Activated CD8-positive, alpha-beta T cell treated with anti-CD3 and anti-CD28 coated beads, Interleukin-2, amount 10 ng/mL, durations not matched to agents 7 days and 5 days (primary cell): ENCODE data around the gene SLCO3A1. TPM values are rescaled to one million over a fixed set of nuclear protein-coding genes. Genes with fewer than 3 reads are reported as not detected.
"Not testable (repeated sequence)": the region's sequence is repeated elsewhere in the genome, so short reads cannot be mapped to it uniquely, and the experiment has no call there.

Experiments used
- ATAC-seq: fragments of 150-1000 bp; cut with Tn5 transposase; one replicate; pipeline ENCODE4 v1.10.0; 2021; ENCODE audit warnings: moderate library complexity
- CTCF ChIA-PET: fragments of 350-600 bp; sonication (Branson Sonifier 250); formaldehyde crosslinking; loops from one replicate; lab custom pipeline; 2021; ENCODE audit warnings: antibody characterized with exemption; lab: Charles Lee
- POLR2A ChIA-PET: fragments of 350-600 bp; sonication (Branson Sonifier 250); formaldehyde crosslinking; loops from one replicate; lab custom pipeline; 2021; ENCODE audit warnings: antibody characterized with exemption; lab: Charles Lee
- DNase-seq: peaks from one replicate; pipeline ENCODE4 v3.0.0-alpha.2; 2020
- H3K27ac Mint-ChIP-seq: one replicate; pipeline ENCODE4 v1.8.0; 2021; ENCODE audit warnings: mild to moderate bottlenecking, mixed read lengths
- H3K27me3 Mint-ChIP-seq: one replicate; pipeline ENCODE4 v1.8.0; 2021; ENCODE audit warnings: low read depth, mixed read lengths
- H3K36me3 Mint-ChIP-seq: one replicate; pipeline ENCODE4 v1.8.0; 2021; ENCODE audit warnings: low read depth, mixed read lengths
- H3K4me1 Mint-ChIP-seq: one replicate; pipeline ENCODE4 v1.8.0; 2021; ENCODE audit warnings: low read depth, mixed read lengths
- H3K4me3 Mint-ChIP-seq: one replicate; pipeline ENCODE4 v1.8.0; 2021; ENCODE audit warnings: mild to moderate bottlenecking, mixed read lengths
- H3K9me3 Mint-ChIP-seq: one replicate; pipeline ENCODE4 v1.8.0; 2022; ENCODE audit warnings: mixed read lengths; ENCODE audit not compliant: insufficient read depth
- total RNA-seq, 2 experiments: library from RNA; stranded (reverse); gene quantifications; one replicate each; pipeline ENCODE4 v1.2.3, GENCODE V29; 2021

Gene SLCO3A1
- total RNA-seq, 2 experiments from 2014 or later = 29.3 to 32.7 TPM

DNA sequence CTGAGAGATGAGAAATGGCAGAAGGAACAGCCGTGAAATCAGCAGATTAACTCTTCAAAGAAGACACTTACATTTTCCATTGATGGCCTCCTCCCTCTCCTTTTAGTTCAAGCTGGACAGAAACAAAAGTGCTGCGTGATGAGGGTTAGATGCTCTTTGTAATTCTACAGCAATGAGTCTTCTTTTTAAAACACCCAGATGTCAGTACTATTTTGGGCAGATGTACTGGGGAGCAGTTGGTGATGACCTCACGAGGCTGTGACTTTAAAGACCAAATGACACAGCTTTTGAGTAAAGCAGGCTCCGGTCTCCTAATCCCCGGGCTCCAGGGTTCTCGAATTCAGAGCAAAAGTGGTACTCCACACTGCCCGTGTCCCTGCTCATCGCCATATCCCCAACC is 198.2 kb downstream of the SLCO3A1 start:
- no peaks in the 10 kb centered on the region for H3K4me1 Mint-ChIP-seq
- CTCF ChIA-PET = no interaction called here
- H3K27me3 Mint-ChIP-seq = no peaks in the 10 kb centered on the region
- no peak overlapping the region for H3K27ac Mint-ChIP-seq
- H3K4me3 Mint-ChIP-seq = no peak overlapping the region
- POLR2A ChIA-PET = no interaction called here
- no peak for DNase-seq
- H3K36me3 Mint-ChIP-seq = no peaks in the 10 kb centered on the region
- no peaks in the 10 kb centered on the region for H3K9me3 Mint-ChIP-seq
- ATAC-seq = no peak

DNA sequence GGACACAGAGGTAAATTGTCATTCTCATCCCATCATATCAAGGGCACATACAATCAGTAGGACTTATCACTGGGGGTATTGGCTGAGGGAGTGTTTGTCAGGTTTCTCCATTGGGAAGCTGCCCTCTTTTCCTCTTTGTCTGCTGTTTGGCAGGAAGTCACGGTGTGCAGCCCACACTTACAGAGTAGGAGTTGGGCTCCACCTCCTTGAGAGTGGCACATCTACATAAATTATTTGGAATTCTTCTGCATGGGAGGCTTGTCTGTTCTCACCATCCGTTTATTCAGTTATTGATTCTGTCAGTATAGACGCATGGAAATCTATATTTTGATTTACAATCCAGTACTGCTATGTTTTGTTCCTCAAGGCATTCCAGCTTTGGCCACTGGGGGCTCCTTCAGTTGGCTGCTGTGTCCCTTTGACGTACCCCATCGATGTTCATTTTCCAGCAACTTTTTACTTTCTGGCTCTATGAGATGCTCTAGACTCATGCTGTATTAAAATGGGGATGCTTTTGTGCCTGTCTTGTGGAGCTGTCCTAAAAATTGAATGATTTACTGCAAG is 200.3 kb downstream of the SLCO3A1 start:
- CTCF ChIA-PET = no interaction called here

GRCh38 chr15:92056875-92057274 is 203.4 kb downstream of the SLCO3A1 start:
- Mint-ChIP-seq H3K4me1 (no peaks in the 10 kb centered on the region), H3K9me3 (no peaks in the 10 kb centered on the region), H3K27me3 (no peaks in the 10 kb centered on the region), H3K27ac (no peak overlapping the region), H3K36me3 (no peaks in the 10 kb centered on the region), H3K4me3 (no peak overlapping the region)
- ChIA-PET POLR2A (no interaction called here), CTCF (no interaction called here)
- ATAC-seq (no peak), DNase-seq (no peak)

More for the DNA sequence above, 200.3 kb downstream of the SLCO3A1 start:
- Mint-ChIP-seq H3K36me3 (no peaks in the 10 kb centered on the region), H3K4me1 (no peaks in the 10 kb centered on the region), H3K27ac (no peak overlapping the region), H3K4me3 (no peak overlapping the region), H3K9me3 (no peaks in the 10 kb centered on the region), H3K27me3 (no peaks in the 10 kb centered on the region)
- POLR2A ChIA-PET = no interaction called here
- ATAC-seq = no peak
- DNase-seq = no peak

DNA sequence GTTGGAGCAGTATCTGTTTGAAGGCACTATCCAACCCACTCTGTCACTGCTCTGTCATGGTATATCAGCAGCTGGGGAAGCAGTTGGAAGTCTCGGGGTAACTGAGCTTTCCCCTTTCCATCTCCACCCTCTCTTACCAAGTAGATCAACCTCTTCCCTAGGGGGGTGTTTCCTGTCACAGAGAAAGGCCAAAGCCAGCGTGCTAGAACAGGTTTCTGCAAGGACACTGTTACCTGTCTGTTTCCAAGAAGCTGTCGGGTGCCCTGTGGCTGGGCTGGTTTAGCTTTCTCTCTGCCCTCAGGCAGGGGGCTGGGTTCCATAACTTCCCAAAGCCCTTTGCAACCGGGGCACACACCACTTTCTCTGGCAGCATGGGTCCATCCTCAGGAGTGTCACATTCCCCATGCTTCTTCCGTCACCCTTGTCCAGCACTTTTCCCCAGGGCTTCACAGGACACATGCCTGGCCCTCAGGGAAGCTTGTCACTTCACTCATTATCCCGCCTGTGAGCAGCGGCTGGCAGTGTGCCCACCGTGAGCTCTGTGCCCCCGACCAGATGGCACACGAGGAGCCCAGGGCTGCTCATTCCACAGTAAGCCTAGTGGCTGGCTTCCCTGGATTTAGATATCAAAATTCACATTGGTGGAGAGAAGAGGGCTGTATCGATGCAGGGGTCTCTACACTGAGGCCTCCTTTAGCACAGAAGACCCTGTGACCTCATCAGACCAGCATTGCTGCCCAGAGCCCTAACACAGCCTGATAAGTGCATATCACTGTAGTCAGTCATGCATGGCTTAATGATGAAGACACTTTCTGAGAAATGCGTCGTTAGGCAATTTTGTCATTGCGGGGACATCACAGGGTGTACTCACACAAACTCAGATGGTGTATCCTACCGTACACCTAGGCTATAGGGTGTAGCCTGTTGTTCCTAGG is 205.8 kb downstream of the SLCO3A1 start:
- ChIA-PET CTCF (no interaction called here), POLR2A (no interaction called here)
- no peak for ATAC-seq
- H3K4me1 Mint-ChIP-seq = no peaks in the 10 kb centered on the region
- no peaks in the 10 kb centered on the region for H3K27me3 Mint-ChIP-seq
- no peak overlapping the region for H3K4me3 Mint-ChIP-seq
- no peak overlapping the region for H3K27ac Mint-ChIP-seq
- no peaks in the 10 kb centered on the region for H3K9me3 Mint-ChIP-seq
- DNase-seq = no peak
- no peaks in the 10 kb centered on the region for H3K36me3 Mint-ChIP-seq

- ATAC-seq, CTCF ChIA-PET: not testable (repeated sequence)
These were observed 206.4 kb downstream of the SLCO3A1 start for GRCh38 chr15:92059971-92060311.

DNA sequence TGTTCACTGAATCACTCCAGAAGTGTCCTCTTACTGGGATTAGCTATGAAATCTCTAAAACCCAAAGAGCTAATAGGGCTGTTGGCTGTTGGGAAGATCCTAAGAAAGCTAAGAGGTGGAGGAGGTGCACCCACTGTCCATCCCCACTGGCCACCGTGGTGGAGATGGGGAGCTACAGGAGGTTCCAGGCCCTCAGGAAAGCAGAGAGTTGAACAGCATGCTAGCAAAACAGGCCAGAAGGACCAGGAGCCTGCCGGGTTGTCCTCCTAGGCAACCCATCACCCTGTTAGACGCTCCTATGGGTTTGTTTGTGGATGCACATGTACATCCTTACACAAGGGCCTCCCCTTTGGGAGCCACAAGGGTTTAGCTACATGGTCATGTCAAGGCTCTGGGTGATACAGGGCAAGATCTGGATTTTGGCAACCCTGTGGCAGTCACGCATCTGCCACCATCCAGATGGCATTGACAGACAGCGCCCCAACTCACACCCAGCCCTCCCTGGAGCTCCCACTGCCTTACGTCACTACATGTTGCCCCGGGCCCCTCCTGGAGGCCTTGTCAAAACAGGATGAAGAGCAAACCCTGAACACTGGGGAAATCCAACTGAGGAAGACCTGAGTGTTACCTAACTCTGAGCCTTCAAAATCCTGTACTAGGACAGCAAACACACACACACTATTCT is 208.1 kb downstream of the SLCO3A1 start:
- Mint-ChIP-seq H3K4me1 (no peaks in the 10 kb centered on the region), H3K36me3 (no peaks in the 10 kb centered on the region), H3K27ac (no peak overlapping the region), H3K9me3 (no peaks in the 10 kb centered on the region), H3K27me3 (no peaks in the 10 kb centered on the region), H3K4me3 (no peak overlapping the region)
- ATAC-seq (no peak), DNase-seq (no peak)
- ChIA-PET CTCF (no interaction called here), POLR2A (no interaction called here)

More at GRCh38 chr15:92059971-92060311, 206.4 kb downstream of the SLCO3A1 start:
- POLR2A ChIA-PET, H3K27me3 Mint-ChIP-seq, H3K4me1 Mint-ChIP-seq, DNase-seq, H3K27ac Mint-ChIP-seq, H3K4me3 Mint-ChIP-seq, H3K36me3 Mint-ChIP-seq, H3K9me3 Mint-ChIP-seq: not testable (repeated sequence)

GRCh38 chr15:92062505-92062904 is 209.0 kb downstream of the SLCO3A1 start:
- no peak overlapping the region for H3K27ac Mint-ChIP-seq
- CTCF ChIA-PET = no interaction called here
- DNase-seq (no peak), ATAC-seq (no peak)
- POLR2A ChIA-PET = no interaction called here
- no peaks in the 10 kb centered on the region for H3K4me1 Mint-ChIP-seq
- no peak overlapping the region for H3K4me3 Mint-ChIP-seq
- H3K9me3 Mint-ChIP-seq = no peaks in the 10 kb centered on the region
- H3K36me3 Mint-ChIP-seq = no peaks in the 10 kb centered on the region
- no peaks in the 10 kb centered on the region for H3K27me3 Mint-ChIP-seq

- Mint-ChIP-seq H3K27me3 (no peaks in the 10 kb centered on the region), H3K4me3 (no peak overlapping the region), H3K9me3 (no peaks in the 10 kb centered on the region), H3K36me3 (no peaks in the 10 kb centered on the region), H3K4me1 (peaks cover 14% of the 10 kb centered on the region), H3K27ac (no peak overlapping the region)
- ATAC-seq = no peak
- POLR2A ChIA-PET = no interaction called here
- CTCF ChIA-PET = interaction anchor here (1.2 to 4.7 kb wide), 2 partner anchors 10 to 362 kb away, joined by 5 to 20 read pairs; no protein-coding TSS in a partner anchor
- DNase-seq = no peak
These were observed 214.6 kb downstream of the SLCO3A1 start for GRCh38 chr15:92068121-92068520.

DNA sequence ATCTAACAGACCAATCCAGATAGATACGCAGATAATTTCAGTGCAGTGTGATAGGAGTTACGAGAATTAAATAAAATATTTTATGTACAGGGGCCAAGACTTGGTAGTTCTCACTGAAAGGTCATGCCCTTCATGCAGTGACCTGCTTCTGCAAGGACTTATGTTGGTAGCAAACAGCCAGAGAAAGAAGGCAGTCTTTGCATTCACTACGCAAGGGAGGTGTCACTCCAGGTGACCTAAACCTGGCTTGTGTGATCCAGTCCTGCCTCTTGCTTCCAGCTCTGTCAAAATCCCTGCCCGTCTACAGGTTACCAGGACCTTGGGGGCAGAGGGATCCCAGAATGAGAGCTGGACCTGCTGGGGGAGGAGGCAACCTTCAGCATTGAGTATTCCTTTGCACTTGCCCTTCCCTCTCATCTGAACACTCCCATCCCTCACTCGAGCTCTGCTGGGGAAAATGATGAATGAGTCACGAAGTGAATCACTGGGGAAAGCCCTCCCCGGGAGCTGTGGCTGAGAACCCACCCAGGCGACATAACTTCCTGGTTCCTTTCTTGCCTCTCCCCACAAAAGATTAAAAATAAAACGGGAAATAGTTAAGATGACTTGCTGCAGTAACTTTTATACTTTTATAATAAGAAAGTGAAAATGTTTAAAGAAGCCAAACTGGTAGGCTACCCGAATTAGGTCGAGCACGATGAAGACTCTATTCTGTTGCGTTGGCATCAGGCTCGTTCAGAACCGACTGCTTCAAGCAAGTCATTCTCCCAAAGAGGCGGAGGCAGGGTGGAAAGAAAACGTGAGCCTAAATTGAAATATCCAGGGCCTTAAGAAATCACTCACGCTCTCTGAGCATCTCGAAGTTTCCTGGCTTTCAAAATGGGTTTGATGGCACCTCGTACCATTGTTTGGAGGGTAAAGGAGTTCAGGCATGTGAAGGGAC is 216.1 kb downstream of the SLCO3A1 start:
- ChIA-PET CTCF (interaction anchor here (4.7 kb wide), 1 partner anchor 9 kb away, joined by 20 read pairs; no protein-coding TSS in a partner anchor), POLR2A (no interaction called here)
- peak; percentile 68 for ATAC-seq
- Mint-ChIP-seq H3K36me3 (no peaks in the 10 kb centered on the region), H3K27ac (no peak overlapping the region), H3K9me3 (no peaks in the 10 kb centered on the region), H3K27me3 (no peaks in the 10 kb centered on the region), H3K4me3 (peak overlapping the region; percentile 26), H3K4me1 (peaks cover 29% of the 10 kb centered on the region)
- peak; percentile 34 for DNase-seq

GRCh38 chr15:92070251-92070650 is 216.7 kb downstream of the SLCO3A1 start:
- Mint-ChIP-seq H3K4me1 (peaks cover 35% of the 10 kb centered on the region), H3K4me3 (peak overlapping the region; percentile 26)
- H3K36me3 Mint-ChIP-seq, DNase-seq, H3K27ac Mint-ChIP-seq, H3K27me3 Mint-ChIP-seq, ATAC-seq, POLR2A ChIA-PET, CTCF ChIA-PET, H3K9me3 Mint-ChIP-seq: not testable (repeated sequence)

DNA sequence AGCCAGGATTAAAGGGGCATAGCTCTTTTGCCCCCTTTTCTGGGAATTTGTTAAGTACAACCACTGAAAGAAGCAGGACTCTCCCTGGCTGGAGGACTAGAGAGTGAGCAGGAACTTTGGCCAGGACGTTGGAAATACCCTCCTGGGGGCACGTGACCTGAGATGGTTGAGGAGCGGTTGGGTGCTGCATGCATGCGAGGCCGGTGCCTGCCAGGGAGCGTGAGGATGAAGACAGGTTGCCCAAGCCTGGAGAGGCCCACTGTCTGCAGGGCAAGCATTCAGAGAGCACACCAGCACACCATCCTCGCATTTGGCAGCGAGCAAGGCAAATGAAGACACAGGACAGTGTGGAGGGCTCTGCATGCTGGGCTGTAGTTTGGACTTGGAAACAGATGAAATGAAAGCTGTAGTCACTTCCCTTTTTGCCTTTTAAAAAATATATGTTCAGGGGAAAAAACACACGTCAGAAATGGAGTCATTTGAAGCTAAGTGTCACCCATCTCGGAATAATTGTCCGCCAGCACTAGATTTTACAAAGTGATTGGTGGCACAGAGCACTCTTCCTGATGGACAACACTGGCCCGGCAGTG is 217.6 kb downstream of the SLCO3A1 start:
- Mint-ChIP-seq H3K4me1 (peaks cover 44% of the 10 kb centered on the region), H3K27ac (peak overlapping the region; percentile 20), H3K36me3 (no peaks in the 10 kb centered on the region), H3K9me3 (no peaks in the 10 kb centered on the region), H3K4me3 (no peak overlapping the region), H3K27me3 (no peaks in the 10 kb centered on the region)
- DNase-seq (no peak), ATAC-seq (no peak)
- ChIA-PET CTCF (no interaction called here), POLR2A (no interaction called here)
